GM18499 (cell line): ENCODE data around the gene RRN3.
"Not testable (repeated sequence)": the region's sequence is repeated elsewhere in the genome, so short reads cannot be mapped to it uniquely, and the experiment has no call there.

ENCODE experiments used
- ATAC-seq: cut with Tn5 transposase; IDR thresholded peaks from one replicate; pipeline ENCODE4 v1.9.1; 2021; ENCODE audit warnings: moderate number of reproducible peaks; ENCODE audit not compliant: insufficient read depth, unreplicated experiment

RRN3 gene

DNA sequence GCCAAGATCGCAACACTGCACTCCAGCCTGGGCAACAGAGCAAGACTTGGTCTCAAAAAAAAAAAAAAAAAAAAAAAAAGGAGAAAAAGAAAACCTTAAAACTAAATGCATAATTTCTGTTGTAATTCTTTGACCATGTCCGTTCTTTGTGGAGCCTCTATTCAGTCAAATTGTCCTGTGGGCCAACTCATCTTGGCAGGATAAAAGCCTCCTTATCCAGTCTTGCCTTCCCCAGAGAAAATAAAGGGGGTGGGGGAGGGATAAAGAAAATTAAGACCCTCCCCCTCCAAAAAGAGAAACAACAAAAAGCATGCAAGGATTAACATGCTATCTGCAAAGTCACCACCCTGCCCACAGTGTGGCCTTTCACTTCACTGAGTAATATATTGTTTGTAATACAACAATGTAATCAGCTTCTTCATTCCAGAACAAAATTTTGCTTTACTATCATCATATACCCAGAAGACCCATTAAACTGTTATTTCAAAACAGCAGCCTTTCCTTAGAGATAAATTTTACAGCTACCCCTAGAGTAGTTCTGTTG is 5.4 kb upstream of the RRN3 start:
- not testable (repeated sequence) for ATAC-seq

DNA sequence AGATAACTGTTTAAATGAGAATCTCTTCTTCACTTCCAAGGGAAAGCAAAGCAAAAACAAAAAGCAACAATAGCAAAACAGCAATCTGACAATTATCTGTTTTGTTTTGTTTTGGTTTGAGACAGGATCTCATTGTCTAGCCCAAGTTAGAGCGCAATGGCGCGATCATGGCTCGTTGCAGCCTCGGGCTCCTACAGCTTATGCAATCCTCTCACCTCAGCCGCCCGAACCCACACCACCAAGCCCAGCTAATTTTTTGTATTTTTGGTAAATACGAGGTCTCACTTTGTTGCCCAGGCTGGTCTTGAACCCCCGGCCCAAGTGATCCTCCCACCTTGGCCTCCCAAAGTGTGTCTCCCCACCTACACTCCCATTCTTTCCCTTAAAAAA is 2.5 kb upstream of the RRN3 start:
- ATAC-seq: not testable (repeated sequence)

DNA sequence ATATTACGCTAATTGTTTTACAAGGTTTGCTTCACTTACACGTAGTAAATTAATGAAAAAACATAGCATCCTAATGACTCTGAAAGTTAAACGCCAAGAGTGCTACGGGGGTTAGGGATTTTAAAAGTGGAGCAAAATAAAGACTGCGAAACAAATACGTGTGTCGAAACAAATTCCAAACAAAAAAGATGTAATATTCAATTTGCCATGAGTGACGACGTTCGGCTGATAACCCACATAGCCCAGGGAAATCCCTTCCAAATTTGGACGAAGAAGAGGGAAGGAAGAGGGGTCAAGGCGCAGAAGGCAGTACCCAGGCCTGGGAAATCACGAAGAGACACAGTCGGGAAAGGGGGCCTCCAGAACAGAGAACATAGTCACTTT is 509 bp downstream of the RRN3 start:
- ATAC-seq: not testable (repeated sequence)

DNA sequence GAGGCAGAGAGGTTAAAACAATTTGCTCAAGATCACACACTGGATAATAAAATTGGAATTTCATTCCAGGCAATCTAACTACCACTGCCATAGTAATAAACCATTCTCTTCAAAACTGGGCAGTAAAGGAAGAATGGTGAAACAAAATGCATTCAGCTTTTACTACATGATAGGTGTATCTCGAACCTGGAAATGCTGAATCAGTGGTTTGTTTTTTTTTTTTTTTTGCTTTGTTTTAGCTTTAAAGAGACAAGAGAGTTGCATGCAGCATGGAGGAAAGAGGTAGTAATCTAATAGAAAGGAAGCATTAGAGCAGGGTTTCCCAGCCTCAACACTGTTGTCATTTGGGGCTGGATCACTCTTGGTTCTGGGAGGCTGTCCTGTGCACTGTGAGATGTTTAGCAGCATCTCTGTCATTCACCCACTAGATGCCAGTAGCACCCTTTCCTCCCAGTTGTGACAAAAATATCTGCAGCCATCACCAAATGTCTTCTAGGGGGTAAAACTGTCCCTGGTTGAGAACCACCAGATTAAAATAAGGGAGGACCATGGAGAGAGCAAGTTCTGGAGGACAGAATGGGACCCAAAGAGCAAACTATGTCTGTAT is 3.3 kb downstream of the RRN3 start:
- ATAC-seq: not testable (repeated sequence)

DNA sequence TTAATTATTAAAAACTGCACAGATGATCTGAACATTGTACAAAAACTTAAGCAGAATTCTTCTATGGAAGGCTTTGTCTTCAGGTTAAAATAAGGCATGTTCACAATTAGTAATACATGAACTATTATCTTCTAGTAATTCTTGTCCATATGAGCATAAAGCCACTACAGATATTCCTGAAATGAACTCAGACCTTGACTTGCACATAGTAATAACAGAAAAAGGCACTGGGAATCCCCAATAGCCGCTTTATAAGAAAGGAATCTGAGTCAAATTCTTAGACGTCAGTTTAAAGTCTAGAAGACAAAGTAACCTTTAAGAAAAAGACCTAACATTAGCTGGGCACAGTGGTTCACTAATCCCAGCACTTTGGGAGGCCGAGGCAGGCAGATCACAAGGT is 11.3 kb downstream of the RRN3 start:
- not testable (repeated sequence) for ATAC-seq

DNA sequence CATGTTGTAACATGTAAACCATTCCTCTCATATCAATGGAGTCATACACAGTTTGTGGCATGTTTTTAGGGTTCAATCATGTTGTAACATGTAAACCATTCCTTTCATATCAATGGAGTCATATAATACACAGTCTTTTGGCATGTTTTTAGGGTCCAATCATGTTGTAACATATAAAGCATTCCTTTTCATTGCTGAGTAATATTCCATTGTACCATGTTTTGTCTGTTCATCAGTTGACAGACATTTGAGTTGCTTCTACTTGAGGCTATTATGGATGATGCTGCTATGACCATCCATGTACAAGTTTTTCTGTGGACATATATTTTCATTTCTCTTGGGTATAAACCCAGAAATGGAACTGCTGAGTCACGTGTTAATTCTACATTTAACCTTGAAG is 13.2 kb downstream of the RRN3 start:
- ATAC-seq: not testable (repeated sequence)

DNA sequence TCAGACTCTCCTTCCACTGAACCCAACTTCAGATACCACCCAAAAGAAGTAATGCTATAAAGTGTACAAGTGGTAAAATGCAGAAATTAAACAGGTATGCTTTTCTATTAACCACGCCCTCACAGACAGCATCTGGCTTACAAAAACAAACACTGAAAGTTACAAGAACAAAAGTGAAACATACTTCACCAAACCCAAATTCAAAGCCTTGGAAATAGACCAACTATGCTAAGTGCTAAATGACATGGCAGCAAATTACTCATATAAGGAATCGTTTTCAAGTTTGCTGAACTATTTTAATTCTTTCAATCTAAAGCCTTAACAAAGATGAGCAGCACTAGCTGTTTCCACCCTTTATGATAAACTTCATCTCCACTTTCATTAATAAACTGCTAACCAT is 17.9 kb downstream of the RRN3 start:
- not testable (repeated sequence) for ATAC-seq

DNA sequence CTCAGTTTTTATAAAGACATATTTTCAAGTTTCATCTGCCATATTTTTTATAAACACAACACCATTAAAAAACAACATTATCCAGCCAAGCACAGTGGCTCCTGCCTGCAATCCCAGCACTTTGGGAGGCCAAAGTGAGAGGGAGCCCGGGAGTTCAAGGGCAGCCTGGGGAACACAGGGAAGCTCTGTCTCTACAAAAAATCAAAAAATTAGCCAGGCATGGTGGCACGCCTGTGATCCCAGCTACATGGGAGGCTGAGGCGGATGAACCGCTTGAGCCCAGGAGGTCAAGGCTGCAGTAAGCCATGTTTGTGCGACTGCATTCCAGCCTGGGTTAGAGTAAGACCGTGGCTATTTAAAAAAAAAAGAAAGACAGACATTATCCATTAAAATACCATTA is 21.0 kb downstream of the RRN3 start:
- ATAC-seq: no peak

DNA sequence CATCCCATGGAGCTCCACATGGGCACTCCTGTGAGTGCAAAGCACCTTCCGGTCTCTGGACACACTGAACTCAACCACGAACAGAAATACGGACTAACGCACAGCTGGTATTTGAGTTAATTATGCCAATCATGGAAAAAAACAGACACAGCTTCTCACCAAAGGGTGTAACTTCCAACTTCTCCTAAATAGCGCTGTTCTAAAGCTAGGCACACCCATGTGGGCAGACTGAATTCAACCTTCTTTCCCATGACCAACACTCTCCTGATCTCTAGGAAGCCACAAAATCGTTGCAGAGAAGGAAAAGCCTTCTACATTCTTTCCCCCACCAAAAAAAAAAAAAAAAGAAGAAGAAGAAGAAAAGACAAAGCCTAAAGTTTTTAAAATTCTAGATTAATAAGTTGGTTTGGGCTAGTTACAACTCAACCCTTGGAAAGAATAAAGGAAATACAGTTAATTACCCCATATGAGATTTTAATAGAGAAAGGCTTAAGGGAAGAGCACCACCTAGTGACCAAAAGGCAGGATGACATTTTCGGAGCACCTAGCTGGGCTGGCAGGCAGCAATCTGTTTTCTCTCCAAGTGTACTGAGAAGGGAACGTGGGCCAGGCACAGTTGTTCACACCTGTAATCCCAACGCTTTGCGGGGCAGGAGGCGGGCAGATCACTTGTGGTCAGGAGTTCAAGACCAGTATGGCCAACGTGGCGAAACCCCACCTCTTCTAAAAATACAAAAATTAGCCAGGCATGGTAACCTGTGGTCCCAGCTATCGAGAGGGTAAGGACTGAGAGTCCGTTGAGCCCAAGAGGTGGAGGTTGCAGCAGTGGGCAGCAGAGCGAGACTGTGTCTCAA is 21.9 kb downstream of the RRN3 start:
- ATAC-seq: not testable (repeated sequence)

DNA sequence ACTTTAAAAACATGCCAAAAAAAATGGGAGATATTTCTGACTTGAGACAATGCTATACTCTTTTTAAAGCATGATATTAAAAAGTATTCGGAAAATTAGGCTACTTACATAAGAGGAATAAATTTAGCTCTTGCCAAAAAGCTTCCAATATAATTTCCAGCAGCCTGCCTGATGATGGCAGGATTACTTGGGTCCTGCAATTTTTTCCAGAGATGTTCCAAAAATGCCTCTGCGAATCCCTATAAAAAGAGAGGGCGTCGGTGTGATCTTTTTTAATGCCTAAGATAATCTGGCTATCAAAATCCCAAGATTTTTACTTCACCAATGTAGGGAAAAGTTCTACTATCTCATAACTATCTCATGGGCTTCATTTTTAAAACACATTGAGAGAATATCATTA is 23.1 kb downstream of the RRN3 start:
- not testable (repeated sequence) for ATAC-seq

DNA sequence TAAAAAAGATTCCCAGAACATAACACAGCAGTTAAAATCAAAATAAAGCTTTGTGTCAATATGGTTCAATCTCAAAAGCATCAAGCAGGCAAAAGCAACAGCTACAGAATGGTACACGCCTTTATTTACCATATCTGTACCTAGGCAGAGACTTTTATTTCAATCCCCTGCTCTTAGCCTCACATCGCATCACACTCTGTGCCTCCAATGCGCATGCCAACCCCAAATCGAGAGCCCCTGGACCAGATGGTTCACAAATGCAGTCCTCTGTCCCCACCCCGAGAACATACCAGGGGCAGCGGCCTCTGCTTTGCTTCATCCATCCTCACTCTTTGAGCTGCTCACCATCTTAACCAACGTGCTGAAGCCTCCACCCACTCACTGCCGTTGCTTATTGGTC is 27.4 kb downstream of the RRN3 start:
- not testable (repeated sequence) for ATAC-seq

DNA sequence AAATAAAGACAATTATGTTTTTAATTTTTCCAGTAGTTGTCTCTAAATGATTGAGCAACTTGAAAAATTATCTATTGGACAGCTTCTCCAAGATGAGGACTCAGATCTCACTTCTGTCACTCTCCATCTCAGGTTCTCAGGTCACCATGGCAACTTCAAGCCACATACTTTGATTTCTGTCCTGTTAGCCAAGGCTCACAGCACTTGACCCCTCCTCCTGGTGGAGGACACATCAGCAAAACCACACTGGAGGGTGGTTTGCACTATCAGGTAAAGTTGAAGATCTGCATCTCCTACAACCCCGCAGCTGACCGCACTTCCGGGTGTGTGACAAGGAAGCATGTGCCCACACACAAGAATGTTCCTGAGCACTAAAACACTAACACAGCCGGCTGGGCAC is 28.1 kb downstream of the RRN3 start:
- ATAC-seq: not testable (repeated sequence)

DNA sequence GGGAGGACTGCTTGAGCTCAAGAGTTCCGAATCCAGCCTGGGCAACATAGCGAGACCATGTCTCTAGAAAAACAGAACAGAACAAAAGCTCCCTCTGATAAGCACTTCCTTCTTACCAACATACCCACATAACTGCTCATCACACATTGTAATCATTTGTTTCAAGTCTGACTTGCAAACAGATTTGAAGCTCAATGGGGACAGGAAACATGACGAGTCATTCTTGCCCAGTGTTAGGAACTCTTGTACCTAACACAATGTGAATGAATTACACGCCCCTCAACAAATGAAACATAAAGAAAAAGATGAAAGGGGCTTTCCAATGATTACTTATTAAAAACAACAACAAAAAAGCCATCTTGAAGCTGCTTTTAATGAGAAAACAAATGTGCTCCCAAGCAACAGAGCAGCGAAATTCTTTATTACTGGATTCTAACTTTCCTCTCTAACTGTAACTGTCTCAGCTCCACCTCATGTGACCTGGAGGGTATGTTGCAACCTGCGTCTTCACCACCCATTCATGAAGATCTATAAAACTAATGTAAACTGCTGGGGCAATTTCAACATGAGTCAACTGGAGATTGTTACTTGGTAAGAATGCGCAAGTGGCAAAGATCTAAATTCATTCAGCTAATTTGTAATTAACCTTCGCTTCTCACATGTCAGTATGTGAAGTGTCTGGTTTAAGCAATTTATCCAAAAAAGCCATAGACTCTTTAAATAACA is 31.8 kb downstream of the RRN3 start:
- ATAC-seq: not testable (repeated sequence)

DNA sequence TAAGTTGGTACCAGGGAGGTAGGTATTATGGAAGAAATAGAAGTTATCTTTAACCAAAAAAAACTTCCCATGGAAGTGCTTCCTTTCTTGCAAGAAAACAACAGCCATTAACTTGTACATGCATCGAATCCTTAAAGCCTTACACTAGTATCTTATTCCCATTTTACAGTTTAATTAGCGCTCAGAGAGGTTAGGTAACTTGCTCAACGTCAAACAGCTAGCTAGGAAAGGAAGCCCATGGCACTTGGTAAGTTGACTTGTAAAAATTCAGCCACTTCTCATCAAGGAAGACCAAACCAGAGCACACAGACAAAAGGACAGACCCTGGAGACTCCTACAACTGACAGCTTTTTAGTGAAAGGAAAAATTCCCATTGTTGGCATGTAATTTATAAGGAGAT is 34.7 kb downstream of the RRN3 start:
- no peak for ATAC-seq

DNA sequence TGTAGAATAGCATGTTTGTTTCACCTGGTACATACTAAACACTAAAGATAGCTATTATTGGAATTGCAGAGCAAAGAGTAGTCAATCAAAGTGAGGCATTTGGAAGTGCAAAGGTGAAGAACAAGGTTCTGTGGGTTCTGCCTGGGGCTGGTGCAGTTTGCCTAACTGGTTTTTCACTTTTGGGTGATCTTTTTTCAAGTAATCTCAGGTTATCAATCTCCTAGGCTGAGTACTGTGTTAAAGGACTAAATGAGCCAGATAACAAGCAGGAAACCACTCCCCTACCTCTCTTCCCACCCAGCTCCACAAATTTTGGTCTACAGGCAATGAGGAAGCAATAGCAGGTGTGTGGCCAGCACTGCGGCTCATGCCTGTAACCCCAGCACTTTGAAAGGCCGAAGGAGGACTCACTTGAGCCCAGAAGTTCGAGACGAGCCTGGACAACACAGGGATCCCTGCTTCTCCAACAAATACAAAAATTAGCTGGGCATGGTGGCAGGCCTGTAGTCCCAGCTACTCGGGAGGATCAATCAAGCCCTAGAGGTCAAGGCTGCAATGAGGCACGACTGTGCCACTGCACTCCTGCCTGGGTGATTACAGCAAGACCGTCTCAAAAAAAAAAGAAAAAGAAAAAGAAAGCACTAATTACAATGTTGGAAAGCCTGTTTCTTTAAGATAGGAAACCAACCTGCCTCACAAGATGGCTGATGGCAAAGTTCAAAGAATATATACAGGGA is 36.2 kb downstream of the RRN3 start:
- no peak for ATAC-seq

DNA sequence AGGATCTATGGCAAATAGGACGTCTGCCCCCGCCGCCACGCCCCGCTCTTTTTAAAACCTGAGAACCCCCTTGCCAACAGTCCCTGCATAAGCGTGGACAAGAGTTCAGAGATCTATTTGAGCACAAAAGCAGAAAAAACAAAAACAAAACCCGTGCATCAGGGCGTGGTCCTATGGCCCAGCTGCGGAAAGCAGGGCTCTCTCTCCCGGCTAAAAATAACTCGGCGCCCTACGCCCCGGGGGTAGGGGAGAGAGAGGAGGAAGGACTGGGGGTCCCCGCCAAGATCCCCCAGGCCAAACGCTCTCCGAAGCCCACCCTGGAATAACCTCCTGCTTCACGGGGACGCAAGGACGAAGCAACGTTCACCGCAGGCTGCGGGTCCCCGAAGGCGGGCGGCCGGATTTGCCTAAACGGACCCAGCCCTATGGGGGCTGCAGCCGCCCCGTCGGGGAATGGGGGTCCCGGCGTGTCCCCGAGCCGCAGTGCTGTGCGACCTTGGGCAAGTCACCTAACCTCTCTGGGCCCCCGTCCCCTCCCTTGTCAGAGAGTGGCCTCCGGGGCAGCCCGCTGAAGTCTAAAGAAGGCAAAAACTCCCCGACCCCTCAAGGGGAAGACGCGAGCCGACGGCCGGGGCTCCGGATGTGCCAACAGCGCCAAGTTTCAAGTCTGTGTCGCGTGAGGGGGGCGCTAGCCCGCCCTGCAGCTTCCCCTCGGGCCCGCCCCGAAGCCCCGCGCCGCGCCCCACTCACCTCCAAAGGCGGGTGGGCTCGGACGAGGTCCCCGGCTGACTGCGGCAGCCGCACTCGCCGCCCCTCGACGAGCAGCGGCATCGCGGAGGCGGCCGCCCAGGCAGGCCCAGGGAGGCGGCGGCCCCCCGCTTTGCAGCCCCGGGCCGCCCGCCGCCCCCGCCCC is 38.7 kb downstream of the RRN3 start:
- ATAC-seq: peak; percentile 35

DNA sequence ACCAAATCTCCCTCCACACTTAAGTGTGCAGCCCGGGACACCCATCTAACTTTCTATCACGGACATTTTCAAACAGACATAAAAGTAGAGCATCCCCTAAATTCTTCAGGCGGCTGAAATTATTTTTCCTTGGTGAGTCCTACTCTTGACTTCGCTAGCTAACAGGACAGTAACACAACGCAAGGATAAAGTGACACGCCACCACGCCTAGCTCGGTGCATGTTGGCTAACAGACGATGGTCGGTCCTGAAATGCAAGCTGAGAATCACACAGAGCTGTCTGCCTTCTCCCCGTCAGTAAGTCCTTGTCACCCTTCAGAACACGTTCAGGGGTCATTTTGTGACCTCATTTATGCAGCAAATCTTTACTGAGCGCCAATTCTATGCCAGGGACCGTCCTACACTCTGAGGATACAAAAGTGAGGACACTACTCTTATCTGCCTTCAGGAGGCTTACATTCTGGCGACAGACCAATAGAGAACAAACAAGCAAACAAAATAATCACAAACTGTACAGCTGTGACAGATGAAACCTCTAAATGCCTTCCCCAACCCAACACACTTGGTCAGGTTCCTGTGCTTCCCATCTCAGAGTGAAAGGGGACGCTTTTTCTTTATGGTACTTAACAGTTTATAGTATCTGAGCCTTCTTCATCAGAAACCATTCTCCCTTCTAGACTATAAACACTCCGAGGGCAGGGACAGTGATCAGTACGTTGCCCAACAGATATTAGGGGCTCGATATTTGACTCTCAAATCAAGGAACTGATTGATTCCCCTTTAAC is 39.5 kb downstream of the RRN3 start:
- no peak for ATAC-seq

DNA sequence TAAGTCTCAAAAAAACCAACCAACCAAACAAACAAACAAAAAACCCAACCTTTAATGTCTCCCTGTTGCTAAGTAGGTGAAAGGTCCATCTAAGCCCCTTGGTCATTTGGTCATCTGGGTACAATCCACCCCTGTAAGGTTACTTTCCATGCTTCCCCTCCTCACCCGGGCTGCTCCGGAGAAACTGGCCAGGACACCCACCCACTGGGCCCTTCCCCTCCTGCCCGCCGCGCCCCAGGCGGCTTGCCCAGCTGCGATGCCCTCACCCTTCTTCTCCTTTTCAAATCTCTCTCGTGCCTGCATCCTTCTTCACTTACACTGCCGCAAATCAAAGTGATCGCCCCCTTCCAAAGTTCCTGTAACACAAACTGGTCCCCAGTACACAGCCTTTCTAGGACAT is 40.2 kb downstream of the RRN3 start:
- no peak for ATAC-seq
